Activated naive CD4-positive, alpha-beta T cell treated with anti-CD3 and anti-CD28 coated beads, Interleukin-2, amount 10 ng/mL, durations not matched to agents 7 days and 5 days (primary cell): ENCODE measurements around the gene STK10.
A peak's percentile ranks its signal among the peaks of the same experiment; 100 is the strongest.

Experiments
- CTCF ChIA-PET: fragments of 350-600 bp; sonication (Branson Sonifier 250); formaldehyde crosslinking; loops from one replicate; lab custom pipeline; 2021; ENCODE audit warnings: antibody characterized with exemption; lab: Charles Lee
- DNase-seq: peaks from one replicate; pipeline ENCODE4 v3.0.0-alpha.2; 2020
- H3K27ac Mint-ChIP-seq: one replicate; pipeline ENCODE4 v1.8.0; 2021; ENCODE audit warnings: mild to moderate bottlenecking, moderate library complexity, mixed read lengths
- H3K27me3 Mint-ChIP-seq: one replicate; pipeline ENCODE4 v1.8.0; 2021; ENCODE audit warnings: mild to moderate bottlenecking, mixed read lengths
- H3K36me3 Mint-ChIP-seq: one replicate; pipeline ENCODE4 v1.8.0; 2021; ENCODE audit warnings: mixed read lengths
- H3K4me1 Mint-ChIP-seq: one replicate; pipeline ENCODE4 v1.8.0; 2021; ENCODE audit warnings: mixed read lengths
- H3K4me3 Mint-ChIP-seq: one replicate; pipeline ENCODE4 v1.8.0; 2021; ENCODE audit warnings: mild to moderate bottlenecking, moderate library complexity, mixed read lengths
- H3K9me3 Mint-ChIP-seq: one replicate; pipeline ENCODE4 v1.8.0; 2021; ENCODE audit warnings: mixed read lengths

The STK10 gene

DNA sequence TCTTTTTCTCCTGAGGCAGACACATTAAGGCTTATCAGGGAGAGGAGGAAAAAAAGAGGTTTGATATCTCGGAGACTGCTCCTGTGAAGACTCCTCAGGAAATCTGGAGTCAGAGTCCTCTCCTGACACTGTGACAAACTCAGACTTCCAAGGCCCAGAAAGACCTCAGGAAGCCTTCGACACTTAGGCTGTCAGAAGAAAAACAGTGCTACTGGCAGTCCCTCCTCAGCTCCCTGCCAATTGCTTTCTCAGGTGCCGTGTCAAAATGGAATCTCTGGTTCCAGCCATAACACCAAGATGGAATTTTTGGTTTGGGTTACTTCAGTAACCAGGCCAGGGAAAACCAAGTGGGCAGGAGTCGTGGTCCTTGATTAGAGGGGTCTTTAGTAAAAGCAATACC lies 4.1 kb downstream of the STK10 start:
- peak overlapping the region; percentile 94 for H3K27ac Mint-ChIP-seq
- peaks cover 69% of the 10 kb centered on the region for H3K4me1 Mint-ChIP-seq
- peak overlapping the region; percentile 96 for H3K4me3 Mint-ChIP-seq
- no peak for DNase-seq
- H3K9me3 Mint-ChIP-seq = no peaks in the 10 kb centered on the region
- peaks cover 66% of the 10 kb centered on the region for H3K36me3 Mint-ChIP-seq
- CTCF ChIA-PET = interaction anchor here (0.8 to 8.2 kb wide), 5 partner anchors 8 to 110 kb away, joined by 3 to 116 read pairs (median 3); no protein-coding TSS in a partner anchor
- H3K27me3 Mint-ChIP-seq = peaks cover 5% of the 10 kb centered on the region

DNA sequence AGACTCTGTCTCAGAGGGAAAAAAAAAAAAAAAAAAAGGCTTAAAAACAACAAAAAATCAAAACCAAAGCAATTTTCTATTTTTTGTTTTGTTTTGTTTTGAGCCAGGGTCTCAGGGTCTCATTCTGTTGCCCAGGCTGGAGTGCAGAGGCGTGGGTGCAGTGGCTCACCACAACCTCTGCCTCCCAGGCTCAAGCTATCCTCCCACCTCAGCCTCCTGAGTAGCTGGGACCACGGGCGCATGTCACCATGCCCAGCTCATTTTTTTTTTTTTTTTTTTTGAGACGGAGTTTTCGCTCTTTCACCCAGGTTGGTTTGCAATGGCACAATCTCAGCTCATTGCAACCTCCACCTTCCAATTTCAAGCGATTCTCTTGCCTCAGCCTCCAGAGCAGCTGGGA lies 5.7 kb downstream of the STK10 start:
- Mint-ChIP-seq H3K36me3 (peaks cover 78% of the 10 kb centered on the region), H3K27ac (peak overlapping the region; percentile 94), H3K9me3 (no peaks in the 10 kb centered on the region), H3K4me3 (no peak overlapping the region), H3K27me3 (no peaks in the 10 kb centered on the region), H3K4me1 (peaks cover 85% of the 10 kb centered on the region)
- CTCF ChIA-PET = interaction anchor here (0.7 to 1.3 kb wide), 2 partner anchors 14 to 26 kb away, joined by 3 read pairs; no protein-coding TSS in a partner anchor
- no peak for DNase-seq

DNA sequence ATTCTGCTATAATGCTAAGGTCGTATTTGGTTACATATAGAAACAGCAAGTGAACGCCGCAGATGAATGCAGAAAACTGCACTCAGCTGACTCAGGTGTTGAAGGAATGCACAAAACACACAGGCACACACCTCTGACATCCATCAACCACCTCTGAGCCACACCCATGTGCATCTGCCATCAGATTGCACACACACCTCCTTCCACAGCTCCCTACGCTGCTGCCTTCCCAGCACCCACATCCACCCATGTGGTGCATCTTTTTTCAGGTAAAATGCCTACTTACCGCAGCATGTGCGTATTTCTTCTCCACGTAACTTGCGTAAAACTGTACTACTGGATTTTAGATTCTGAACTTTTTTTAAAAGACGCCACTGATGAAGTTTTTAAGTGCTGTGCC lies 7.1 kb downstream of the STK10 start:
- peak overlapping the region; percentile 96 for H3K27ac Mint-ChIP-seq
- H3K27me3 Mint-ChIP-seq = no peaks in the 10 kb centered on the region
- H3K36me3 Mint-ChIP-seq = peaks cover 79% of the 10 kb centered on the region
- H3K4me3 Mint-ChIP-seq = peak overlapping the region; percentile 95
- H3K9me3 Mint-ChIP-seq = no peaks in the 10 kb centered on the region
- peaks cover 98% of the 10 kb centered on the region for H3K4me1 Mint-ChIP-seq
- CTCF ChIA-PET = no interaction called here
- DNase-seq = peak; percentile 57

DNA sequence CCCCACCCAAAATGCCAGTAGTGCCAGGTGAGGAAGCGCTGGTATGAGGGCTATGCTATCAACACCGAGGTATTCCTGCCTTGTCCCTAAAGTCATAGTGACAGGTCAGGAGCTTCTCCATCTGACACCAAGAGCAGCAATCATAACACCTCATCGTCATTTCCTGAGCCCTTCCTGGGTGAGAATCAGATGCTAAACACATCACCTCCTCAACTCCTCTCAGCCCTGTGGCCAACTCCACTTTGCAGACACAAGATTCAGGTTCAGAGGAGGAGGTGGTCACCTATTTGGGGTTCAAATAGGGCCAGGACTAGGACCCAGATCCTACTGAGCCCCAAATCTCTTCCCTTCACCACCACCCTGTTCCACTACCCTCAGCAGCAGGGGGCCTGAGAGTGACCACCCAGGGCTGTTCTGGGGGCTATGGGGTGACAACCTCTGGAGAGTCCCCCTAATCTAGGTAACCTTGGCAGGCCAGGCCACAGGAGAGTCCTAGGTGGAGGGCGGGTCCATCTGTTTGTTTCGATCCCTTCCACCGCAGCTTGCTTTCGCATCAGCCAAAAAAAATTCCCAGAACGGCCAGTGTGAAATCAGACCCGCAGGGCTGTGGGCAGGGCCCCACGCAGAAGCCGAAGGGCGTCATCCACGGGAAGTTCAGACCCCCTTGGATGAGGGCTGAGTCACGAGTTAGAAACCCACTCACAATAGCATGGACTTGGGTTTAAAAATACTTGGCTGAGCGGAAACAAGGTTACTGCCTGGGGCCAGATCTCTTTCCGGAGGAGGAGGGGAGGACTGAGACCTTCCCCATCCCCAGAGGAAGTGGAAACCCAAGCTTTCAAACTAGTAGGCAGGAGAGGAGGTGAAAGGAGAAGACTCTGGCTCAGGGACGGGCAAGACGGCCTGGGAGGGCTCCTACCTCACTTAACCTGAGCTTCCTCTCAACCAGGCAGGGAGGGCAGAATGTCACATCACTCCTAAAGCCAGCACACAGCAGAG lies 8.7 kb downstream of the STK10 start:
- CTCF ChIA-PET = interaction anchor here (0.8 to 8.5 kb wide), 2 partner anchors 8 to 267 kb away, joined by 3 to 116 read pairs; partner anchors contain the start of gene STK10
- peak; percentile 70 for DNase-seq
- Mint-ChIP-seq H3K4me3 (peak overlapping the region; percentile 95), H3K27me3 (no peaks in the 10 kb centered on the region), H3K27ac (peak overlapping the region; percentile 96), H3K9me3 (no peaks in the 10 kb centered on the region), H3K36me3 (peaks cover 79% of the 10 kb centered on the region), H3K4me1 (peaks cover 92% of the 10 kb centered on the region)

DNA sequence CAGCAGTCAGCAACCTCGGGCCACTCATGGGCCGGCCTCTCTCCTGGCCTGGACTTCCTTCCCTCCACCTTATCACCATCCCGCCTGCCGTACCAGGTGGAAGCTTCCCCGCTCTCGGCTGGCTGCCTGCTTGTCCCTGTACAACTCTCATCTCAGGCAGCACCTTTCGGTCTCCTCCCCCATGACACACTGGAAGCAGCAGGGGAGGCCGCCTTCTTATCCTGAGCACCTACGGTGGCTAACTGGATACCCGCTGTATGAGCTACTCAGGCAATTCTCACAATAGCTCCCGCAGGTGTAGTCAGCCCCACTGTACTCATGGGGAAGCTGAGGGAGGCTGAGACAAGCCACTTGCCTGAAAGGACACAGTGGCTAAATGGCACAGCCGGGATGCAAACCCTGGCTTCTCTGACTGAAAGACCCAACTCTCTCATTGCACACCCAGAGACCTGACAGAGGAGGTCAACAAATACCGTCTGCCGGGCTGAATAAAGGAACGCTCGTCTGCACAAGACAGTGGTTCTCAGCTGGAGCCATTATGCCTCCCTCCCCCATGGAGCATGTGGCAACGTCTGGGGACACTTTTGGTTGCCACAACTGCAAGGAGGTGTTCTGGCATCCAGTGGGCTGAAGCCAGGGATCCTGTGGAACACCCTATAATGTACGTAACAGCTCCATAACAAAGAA lies 9.6 kb downstream of the STK10 start:
- H3K27ac Mint-ChIP-seq = peak overlapping the region; percentile 96
- H3K4me1 Mint-ChIP-seq = peaks cover 92% of the 10 kb centered on the region
- DNase-seq = peak; percentile 39
- no peaks in the 10 kb centered on the region for H3K9me3 Mint-ChIP-seq
- H3K27me3 Mint-ChIP-seq = no peaks in the 10 kb centered on the region
- CTCF ChIA-PET = interaction anchor here (0.8 to 8.5 kb wide), 2 partner anchors 9 to 266 kb away, joined by 3 to 116 read pairs; partner anchors contain the start of gene STK10
- peaks cover 79% of the 10 kb centered on the region for H3K36me3 Mint-ChIP-seq
- peak overlapping the region; percentile 95 for H3K4me3 Mint-ChIP-seq

DNA sequence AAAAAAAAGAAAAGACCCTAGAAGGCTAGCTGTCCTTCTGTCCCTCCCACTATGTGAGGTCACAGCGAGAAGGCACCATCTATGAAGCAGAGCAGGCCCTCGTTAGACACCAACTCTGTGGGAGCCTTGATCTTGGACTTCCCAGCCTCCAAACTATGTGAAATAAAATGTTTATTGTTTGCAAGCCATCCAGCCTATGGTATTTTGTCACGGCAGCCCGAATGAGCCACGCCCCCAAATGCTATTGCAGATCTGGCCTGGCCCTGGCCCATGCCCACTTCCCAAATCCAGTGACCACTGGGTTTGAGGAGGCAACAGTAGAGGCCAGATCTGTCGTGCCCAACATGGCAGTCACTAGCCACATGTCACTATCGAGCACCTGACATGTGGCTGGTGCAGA lies 10.8 kb downstream of the STK10 start:
- Mint-ChIP-seq H3K9me3 (no peaks in the 10 kb centered on the region), H3K36me3 (peaks cover 74% of the 10 kb centered on the region), H3K4me3 (peak overlapping the region; percentile 95), H3K27ac (peak overlapping the region; percentile 96), H3K4me1 (peaks cover 92% of the 10 kb centered on the region), H3K27me3 (no peaks in the 10 kb centered on the region)
- CTCF ChIA-PET = interaction anchor here (8.5 kb wide), 1 partner anchor 10 kb away, joined by 116 read pairs; the partner anchor contains the start of gene STK10
- no peak for DNase-seq

DNA sequence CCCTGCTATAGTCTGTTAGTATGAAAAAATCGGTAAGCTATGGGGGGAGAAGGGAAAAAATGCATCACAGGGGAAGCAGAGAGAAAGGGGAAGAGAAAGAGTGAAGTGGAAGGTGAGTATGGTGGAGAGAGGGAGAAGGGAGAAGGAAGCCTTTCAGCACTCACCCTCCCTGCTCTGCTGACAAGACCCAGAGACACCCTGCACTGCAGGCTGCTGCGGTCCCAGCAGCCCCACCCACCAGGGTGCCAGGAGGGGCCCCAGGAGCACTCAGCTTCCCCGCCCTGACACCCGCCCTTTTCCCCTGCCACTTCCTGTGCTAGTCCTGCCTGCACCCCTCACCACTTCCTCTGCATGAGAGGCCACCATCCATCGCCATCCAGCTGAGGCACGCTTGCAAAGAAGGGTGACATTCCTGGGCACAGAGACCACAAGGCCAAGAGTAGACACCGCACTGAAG lies 12.7 kb downstream of the STK10 start:
- peak overlapping the region; percentile 96 for H3K27ac Mint-ChIP-seq
- CTCF ChIA-PET = interaction anchor here (0.8 to 8.5 kb wide), 7 partner anchors 12 to 116 kb away, joined by 3 to 116 read pairs (median 5); partner anchors contain the start of gene STK10
- H3K9me3 Mint-ChIP-seq = no peaks in the 10 kb centered on the region
- H3K36me3 Mint-ChIP-seq = peaks cover 78% of the 10 kb centered on the region
- peak; percentile 96 for DNase-seq
- peaks cover 92% of the 10 kb centered on the region for H3K4me1 Mint-ChIP-seq
- peak overlapping the region; percentile 95 for H3K4me3 Mint-ChIP-seq
- H3K27me3 Mint-ChIP-seq = no peaks in the 10 kb centered on the region

DNA sequence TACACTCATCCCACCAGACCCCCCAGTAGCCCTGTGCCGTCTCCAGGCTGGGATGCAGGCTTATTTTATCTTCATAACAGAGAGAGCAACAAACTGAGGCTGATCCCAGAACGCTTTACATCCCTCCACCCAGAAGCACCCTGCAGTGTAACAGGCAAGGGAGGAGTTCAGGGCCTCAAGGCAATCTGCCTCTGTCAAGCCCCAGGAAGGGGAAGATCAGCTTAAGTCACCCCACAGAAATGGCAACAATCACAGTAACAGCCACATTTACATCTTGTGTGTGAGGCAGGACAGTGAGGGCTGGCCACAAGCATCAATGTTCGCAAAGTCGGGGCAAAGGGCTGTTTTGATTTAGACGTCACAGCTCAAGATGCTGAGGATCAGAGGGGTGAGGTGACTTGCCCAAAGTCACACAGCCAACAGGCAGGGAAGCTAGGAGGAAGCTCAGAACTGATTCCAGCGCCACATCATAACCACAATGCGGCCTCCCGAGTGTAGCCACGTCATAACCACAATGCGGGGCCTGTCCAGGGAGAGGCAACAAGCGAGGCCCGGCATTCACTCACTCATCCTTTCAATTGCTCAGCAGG lies 14.4 kb downstream of the STK10 start:
- peaks cover 87% of the 10 kb centered on the region for H3K36me3 Mint-ChIP-seq
- CTCF ChIA-PET = interaction anchor here (1.1 to 8.5 kb wide), 5 partner anchors 8 to 66 kb away, joined by 3 to 116 read pairs (median 10); partner anchors contain the start of gene STK10
- H3K4me3 Mint-ChIP-seq = peak overlapping the region; percentile 95
- no peaks in the 10 kb centered on the region for H3K9me3 Mint-ChIP-seq
- H3K27ac Mint-ChIP-seq = peak overlapping the region; percentile 96
- no peaks in the 10 kb centered on the region for H3K27me3 Mint-ChIP-seq
- H3K4me1 Mint-ChIP-seq = peaks cover 92% of the 10 kb centered on the region
- DNase-seq = peak; percentile 77

DNA sequence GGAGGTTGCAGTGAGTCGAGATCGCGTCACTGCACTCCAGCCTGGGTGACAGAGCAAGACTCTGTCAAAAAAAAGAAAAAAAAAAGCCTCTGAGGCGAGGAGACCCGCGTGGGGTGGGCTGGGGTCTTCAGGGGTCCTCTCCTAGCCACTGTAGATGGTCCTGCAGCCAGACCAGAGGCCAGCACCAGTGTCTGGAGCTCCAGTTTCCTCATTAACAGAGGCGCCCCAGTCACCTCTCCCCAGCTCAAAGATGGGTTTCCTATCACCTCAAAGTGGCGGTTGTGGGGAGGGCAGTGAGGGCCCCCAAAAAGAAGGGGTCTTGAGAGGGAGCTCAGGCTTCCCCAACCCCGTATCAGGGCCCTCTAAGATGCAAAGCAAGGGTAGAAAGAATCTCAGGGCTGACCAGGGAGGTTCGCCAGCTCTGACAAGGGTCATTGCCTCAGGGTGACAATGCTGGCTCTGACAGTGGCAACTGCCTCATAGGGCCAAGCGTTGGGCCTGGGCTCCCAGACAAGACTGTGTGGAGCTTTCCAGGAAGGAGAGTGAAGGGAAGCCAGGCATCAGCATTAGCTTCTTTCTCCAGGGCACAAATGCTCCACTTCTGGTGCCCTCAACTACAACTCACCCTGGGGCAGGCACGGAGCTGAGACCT lies 15.0 kb downstream of the STK10 start:
- peak overlapping the region; percentile 95 for H3K4me3 Mint-ChIP-seq
- peaks cover 90% of the 10 kb centered on the region for H3K4me1 Mint-ChIP-seq
- H3K27me3 Mint-ChIP-seq = no peaks in the 10 kb centered on the region
- peak overlapping the region; percentile 96 for H3K27ac Mint-ChIP-seq
- CTCF ChIA-PET = interaction anchor here (1.7 to 8.5 kb wide), 4 partner anchors 10 to 65 kb away, joined by 8 to 116 read pairs (median 12); partner anchors contain the start of gene STK10
- H3K36me3 Mint-ChIP-seq = peaks cover 82% of the 10 kb centered on the region
- no peak for DNase-seq
- H3K9me3 Mint-ChIP-seq = no peaks in the 10 kb centered on the region

DNA sequence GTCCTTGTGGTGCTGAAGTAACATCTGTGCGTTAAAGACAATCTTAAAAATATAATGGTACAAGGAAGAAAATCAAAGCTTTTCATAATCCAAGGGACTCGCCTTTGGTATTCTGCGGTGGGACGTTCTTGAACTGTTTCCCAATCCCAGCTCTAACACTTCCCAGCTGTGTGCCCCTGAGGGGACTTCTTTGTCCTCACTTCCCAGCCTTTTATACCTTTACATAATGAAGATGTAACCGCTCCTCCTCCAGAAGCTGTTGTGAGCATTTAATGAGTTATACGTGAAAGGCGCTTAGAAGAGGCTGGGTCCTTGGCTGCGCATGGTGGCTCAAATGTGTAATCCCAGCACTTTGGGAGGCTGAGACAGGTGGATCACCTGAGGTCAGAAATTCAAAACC lies 16.9 kb downstream of the STK10 start:
- H3K36me3 Mint-ChIP-seq = peaks cover 70% of the 10 kb centered on the region
- CTCF ChIA-PET = interaction anchor here (1.1 to 1.4 kb wide), 2 partner anchors 57 to 60 kb away, joined by 3 read pairs; no protein-coding TSS in a partner anchor
- peaks cover 86% of the 10 kb centered on the region for H3K4me1 Mint-ChIP-seq
- no peak overlapping the region for H3K27ac Mint-ChIP-seq
- no peaks in the 10 kb centered on the region for H3K9me3 Mint-ChIP-seq
- no peaks in the 10 kb centered on the region for H3K27me3 Mint-ChIP-seq
- no peak overlapping the region for H3K4me3 Mint-ChIP-seq
- no peak for DNase-seq

DNA sequence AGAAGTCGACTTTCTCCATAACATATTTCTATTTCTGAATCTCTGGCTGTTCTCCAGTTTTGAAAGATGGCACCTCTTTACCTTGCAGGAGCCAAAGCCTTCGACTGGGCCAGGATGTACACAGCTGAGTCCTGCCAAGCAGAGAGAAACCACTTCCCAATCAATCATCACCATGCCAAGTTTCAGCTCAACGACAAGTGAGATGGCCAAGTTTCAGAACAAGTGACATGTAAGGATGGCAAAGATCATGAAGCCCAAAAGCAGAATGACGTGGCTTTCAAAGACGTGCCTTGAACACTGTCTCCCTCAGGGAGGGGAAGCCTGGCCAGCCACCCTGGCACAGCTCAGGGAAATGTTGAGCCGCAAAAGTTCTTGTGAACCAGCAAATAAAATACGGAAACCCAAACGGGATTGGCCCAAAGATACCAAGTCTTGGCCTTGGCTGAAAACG lies 17.7 kb downstream of the STK10 start:
- no peaks in the 10 kb centered on the region for H3K9me3 Mint-ChIP-seq
- H3K27ac Mint-ChIP-seq = peak overlapping the region; percentile 53
- DNase-seq = peak; percentile 6

DNA sequence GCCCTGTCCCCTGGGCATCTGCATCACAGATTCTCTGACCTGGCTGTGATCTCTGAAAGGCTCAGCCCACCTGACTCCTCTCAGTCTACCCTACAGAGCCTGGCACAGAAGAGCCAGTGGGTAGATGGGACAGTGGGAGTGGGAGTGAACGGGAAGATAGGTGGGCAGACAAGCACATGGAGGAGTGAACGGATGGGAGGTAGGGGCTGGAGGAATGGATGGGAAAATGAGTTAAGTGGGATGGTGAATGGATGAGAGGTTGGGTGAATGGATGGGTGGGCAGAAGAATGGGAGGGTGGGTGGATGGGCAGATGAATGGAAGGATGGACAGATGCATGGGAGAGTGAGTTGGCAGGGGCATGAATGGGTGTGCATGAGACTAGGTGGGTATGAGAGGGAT lies 18.8 kb downstream of the STK10 start:
- peaks cover 84% of the 10 kb centered on the region for H3K4me1 Mint-ChIP-seq
- no peaks in the 10 kb centered on the region for H3K27me3 Mint-ChIP-seq
- H3K27ac Mint-ChIP-seq = peak overlapping the region; percentile 74
- H3K4me3 Mint-ChIP-seq = no peak overlapping the region
- DNase-seq = no peak
- no peaks in the 10 kb centered on the region for H3K9me3 Mint-ChIP-seq
- CTCF ChIA-PET = no interaction called here
- H3K36me3 Mint-ChIP-seq = peaks cover 57% of the 10 kb centered on the region

More for the DNA sequence above, 17.7 kb downstream of the STK10 start:
- Mint-ChIP-seq H3K27me3 (no peaks in the 10 kb centered on the region), H3K36me3 (peaks cover 64% of the 10 kb centered on the region), H3K4me1 (peaks cover 83% of the 10 kb centered on the region), H3K4me3 (no peak overlapping the region)
- CTCF ChIA-PET = interaction anchor here (1.4 kb wide), 1 partner anchor 59 kb away, joined by 3 read pairs; no protein-coding TSS in a partner anchor

DNA sequence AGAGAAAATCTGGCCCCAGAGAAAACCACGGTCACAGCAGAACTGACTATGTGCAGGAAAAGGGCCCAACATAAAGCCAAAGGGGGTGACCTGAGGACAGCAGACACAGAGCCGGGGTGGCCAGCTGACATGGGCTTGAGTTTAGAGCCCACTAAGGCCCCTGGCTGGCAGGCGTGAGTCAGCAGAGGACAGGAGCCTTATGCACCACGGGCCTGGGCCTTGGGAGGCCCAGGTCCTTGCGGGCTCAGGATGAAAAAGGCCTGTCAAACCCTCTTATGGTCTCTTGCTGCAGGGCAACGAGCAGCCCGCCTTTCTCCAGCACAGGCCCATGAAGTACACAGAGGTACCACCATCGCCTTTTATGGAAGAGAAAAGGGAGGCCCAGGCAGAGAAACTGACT lies 19.7 kb downstream of the STK10 start:
- Mint-ChIP-seq H3K27me3 (no peaks in the 10 kb centered on the region), H3K36me3 (peaks cover 51% of the 10 kb centered on the region), H3K27ac (no peak overlapping the region), H3K9me3 (no peaks in the 10 kb centered on the region), H3K4me1 (peaks cover 81% of the 10 kb centered on the region), H3K4me3 (no peak overlapping the region)
- CTCF ChIA-PET = interaction anchor here (1.0 to 2.2 kb wide), 2 partner anchors 12 to 14 kb away, joined by 3 to 5 read pairs; no protein-coding TSS in a partner anchor
- no peak for DNase-seq
